Panc1 (cell line): ENCODE results near the gene CLCN4.

Source experiments
- CTCF ChIP-seq: fragments of 450-650 bp; IDR thresholded peaks from 2 replicates; pipeline ENCODE4 v1.5.1; 2017; ENCODE audit warnings: mild to moderate bottlenecking
- REST ChIP-seq, 2 experiments: IDR thresholded peaks; 2 replicates each; pipeline ENCODE4 v1.6.1; 2011 to 2012; ENCODE audit warnings: low read depth in 2 of 2, control low read depth in 1 of 2, low read length in 1 of 2, mild to moderate bottlenecking in 1 of 2, moderate library complexity in 1 of 2; ENCODE audit not compliant: insufficient read depth in 1 of 2

GRCh38 chrX:10199212-10199611, 42.4 kb downstream of the CLCN4 start:
- TF ChIP-seq CTCF: no peak
- TF ChIP-seq REST (IDR thresholded peaks at IDR 0.05; ENCODE audit: insufficient read depth in 1 of 2, low read depth in 2 of 2, low read length in 1 of 2): no peak
